GM12878 (cell line): ENCODE results near the gene EDC3. TPM values are rescaled to one million over a fixed set of nuclear protein-coding genes. Genes with fewer than 3 reads are reported as not detected.

Experiments
- BHLHE40 ChIP-seq, 2 experiments: fragments of 450-650 bp in 1 of 2; IDR thresholded peaks; 2 replicates each; pipeline ENCODE4 v1.6.1; 2011 to 2017; ENCODE audit warnings: low read depth in 2 of 2, borderline replicate concordance in 1 of 2, improper control_type of control experiment in 1 of 2, low read length in 1 of 2, mild to moderate bottlenecking in 1 of 2
- CHD1 ChIP-seq: IDR thresholded peaks from 2 replicates; pipeline ENCODE4 v1.6.1; 2012; ENCODE audit warnings: low read depth, low read length, improper control_type of control experiment
- FOXK2 ChIP-seq: fragments of 450-650 bp; IDR thresholded peaks from 2 replicates; pipeline ENCODE4 v1.6.1; 2017; ENCODE audit warnings: mild to moderate bottlenecking, moderate library complexity
- KLF5 ChIP-seq: fragments of 450-650 bp; IDR thresholded peaks from 2 replicates; pipeline ENCODE4 v1.6.1; 2014; ENCODE audit warnings: mild to moderate bottlenecking; ENCODE audit not compliant: partially characterized antibody
- MTA3 ChIP-seq: IDR thresholded peaks from 2 replicates; pipeline ENCODE4 v1.6.1; 2012; ENCODE audit warnings: low read length, inconsistent platforms, borderline replicate concordance
- MYC ChIP-seq: IDR thresholded peaks from 2 replicates; pipeline ENCODE4 v1.6.1; 2011; ENCODE audit warnings: mild to moderate bottlenecking, low read length, moderate library complexity, inconsistent platforms; ENCODE audit not compliant: insufficient read depth, insufficient replicate concordance, insufficient read length, severe bottlenecking
- NFYA ChIP-seq: IDR thresholded peaks from 2 replicates; pipeline ENCODE4 v1.6.1; 2011; ENCODE audit warnings: low read depth, mild to moderate bottlenecking, low read length, improper control_type of control experiment, borderline replicate concordance
- NFYB ChIP-seq: IDR thresholded peaks from 2 replicates; pipeline ENCODE4 v1.6.1; 2011; ENCODE audit warnings: low read depth, mild to moderate bottlenecking, low read length, improper control_type of control experiment, moderate library complexity; ENCODE audit not compliant: insufficient read depth
- PML ChIP-seq: IDR thresholded peaks from 2 replicates; pipeline ENCODE4 v1.6.1; 2012; ENCODE audit warnings: low read length, inconsistent platforms
- RUNX3 ChIP-seq: IDR thresholded peaks from 2 replicates; pipeline ENCODE4 v1.6.1; 2012; ENCODE audit warnings: low read length, inconsistent platforms
- SRF ChIP-seq, 2 experiments: IDR thresholded peaks; 2 replicates each; pipeline ENCODE4 v1.6.1; 2011; ENCODE audit warnings: low read depth in 2 of 2, low read length in 2 of 2, mild to moderate bottlenecking in 1 of 2, moderate library complexity in 1 of 2
- SUPT20H ChIP-seq: IDR thresholded peaks from 2 replicates; pipeline ENCODE4 v1.6.1; 2011; ENCODE audit warnings: low read depth, mild to moderate bottlenecking, low read length, moderate library complexity, borderline replicate concordance; ENCODE audit not compliant: control insufficient read depth
- TARDBP ChIP-seq: IDR thresholded peaks from 2 replicates; pipeline ENCODE4 v1.6.1; 2016; ENCODE audit warnings: borderline replicate concordance
- ZNF207 ChIP-seq: fragments of 450-650 bp; IDR thresholded peaks from 2 replicates; pipeline ENCODE4 v1.6.1; 2014; ENCODE audit warnings: antibody characterized with exemption, mild to moderate bottlenecking, borderline replicate concordance
- ZZZ3 ChIP-seq: IDR thresholded peaks from 2 replicates; pipeline ENCODE4 v1.6.1; 2011; ENCODE audit warnings: low read depth; ENCODE audit not compliant: control insufficient read depth, insufficient read length
- polyA plus RNA-seq, 11 experiments: library from polyadenylated mRNA; depleted of rRNA in 4 of 11; unstranded in 6 of 11; stranded (reverse) in 5 of 11; fragments of >200 nt; fragmentation: Nextera tagmentation in 4 of 11; fragmentation: Illumina TruSeq in 1 of 11; extraction: Ambion mirVana in 4 of 11; extraction: Trizol in 1 of 11; gene quantifications; 1 replicate in 1 of 11; 2 replicates in 10 of 11; pipeline versions ENCODE4 v1.2.1 to v1.2.3, GENCODE V29; 2011 to 2016; ENCODE audit warnings: inconsistent platforms in 2 of 11, missing spikeins in 2 of 11, low read depth in 1 of 11
- total RNA-seq, 4 experiments: library from RNA; depleted of rRNA in 3 of 4; stranded (reverse); fragments of >200 nt in 3 of 4; fragmentation: Illumina TruSeq in 1 of 4; extraction: Trizol in 1 of 4; gene quantifications; 2 replicates each; pipeline versions ENCODE4 v1.2.1 to v1.2.3, GENCODE V29; 2013 to 2021
- TF ChIP-seq, protein P1 (sequence below): fragments of 450-650 bp; IDR thresholded peaks from 2 replicates; pipeline ENCODE4 v1.6.1; 2018; ENCODE audit warnings: mild to moderate bottlenecking, low read depth, moderate library complexity; ENCODE audit not compliant: partially characterized antibody
- TF ChIP-seq, protein P2 (sequence below): IDR thresholded peaks from 2 replicates; pipeline ENCODE4 v1.6.1; 2012; ENCODE audit warnings: low read depth, low read length, improper control_type of control experiment
- TF ChIP-seq, protein P3 (sequence below): IDR thresholded peaks from 2 replicates; pipeline ENCODE4 v1.6.1; 2012; ENCODE audit warnings: low read length, inconsistent platforms
- TF ChIP-seq, protein P4 (sequence below): IDR thresholded peaks from 2 replicates; pipeline ENCODE4 v1.6.1; 2011; ENCODE audit warnings: low read depth, mild to moderate bottlenecking, low read length, moderate library complexity, borderline replicate concordance; ENCODE audit errors: extremely low read depth
- TF ChIP-seq, protein P5 (sequence below): fragments of 450-650 bp; IDR thresholded peaks from 2 replicates; pipeline ENCODE4 v1.6.1; 2016; ENCODE audit warnings: mild to moderate bottlenecking, moderate library complexity, borderline replicate concordance

Gene EDC3
- total and polyA plus RNA-seq, 10 of the 15 experiments (the other 5 are each of a cell fraction or from before 2014, with no cell fraction given), result 11.8 to 48.4 (median 35.3) TPM

DNA sequence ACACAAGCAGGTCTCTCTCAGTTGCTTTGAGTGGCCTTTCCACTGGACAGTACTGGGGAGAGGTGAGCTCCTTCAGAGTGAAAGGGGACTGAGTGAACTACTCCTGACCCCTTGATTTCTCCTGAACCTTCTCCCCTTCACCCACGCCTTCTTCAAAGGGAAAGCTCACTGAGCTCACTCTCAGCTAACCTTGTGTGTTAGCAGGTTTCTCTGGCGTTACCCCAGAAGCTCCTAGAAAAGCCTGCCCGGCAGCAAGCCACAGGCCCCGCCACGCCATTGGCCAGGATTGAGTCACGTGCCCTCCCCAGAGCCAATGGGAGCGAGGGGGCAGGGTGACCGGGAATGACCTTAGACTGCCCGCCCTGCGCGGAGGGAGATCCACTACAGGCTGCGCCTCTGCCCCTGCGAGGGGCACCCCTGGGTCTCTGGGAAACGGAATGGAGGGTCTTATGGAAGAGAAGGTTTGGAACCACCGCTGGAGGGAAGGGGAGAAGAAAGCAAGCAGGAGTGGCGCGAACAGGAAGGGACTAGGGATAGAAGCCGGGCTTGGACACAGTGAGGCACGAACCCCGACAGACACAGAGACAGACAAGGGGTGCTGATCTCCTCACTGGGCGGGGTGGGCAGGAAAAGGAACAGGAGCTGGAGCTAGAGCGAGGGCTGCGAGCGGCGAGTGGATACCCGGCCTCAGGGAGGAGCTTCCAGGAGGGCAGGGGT is 97.5 kb downstream of the EDC3 start (continued):
- TF ChIP-seq, protein P1, sequence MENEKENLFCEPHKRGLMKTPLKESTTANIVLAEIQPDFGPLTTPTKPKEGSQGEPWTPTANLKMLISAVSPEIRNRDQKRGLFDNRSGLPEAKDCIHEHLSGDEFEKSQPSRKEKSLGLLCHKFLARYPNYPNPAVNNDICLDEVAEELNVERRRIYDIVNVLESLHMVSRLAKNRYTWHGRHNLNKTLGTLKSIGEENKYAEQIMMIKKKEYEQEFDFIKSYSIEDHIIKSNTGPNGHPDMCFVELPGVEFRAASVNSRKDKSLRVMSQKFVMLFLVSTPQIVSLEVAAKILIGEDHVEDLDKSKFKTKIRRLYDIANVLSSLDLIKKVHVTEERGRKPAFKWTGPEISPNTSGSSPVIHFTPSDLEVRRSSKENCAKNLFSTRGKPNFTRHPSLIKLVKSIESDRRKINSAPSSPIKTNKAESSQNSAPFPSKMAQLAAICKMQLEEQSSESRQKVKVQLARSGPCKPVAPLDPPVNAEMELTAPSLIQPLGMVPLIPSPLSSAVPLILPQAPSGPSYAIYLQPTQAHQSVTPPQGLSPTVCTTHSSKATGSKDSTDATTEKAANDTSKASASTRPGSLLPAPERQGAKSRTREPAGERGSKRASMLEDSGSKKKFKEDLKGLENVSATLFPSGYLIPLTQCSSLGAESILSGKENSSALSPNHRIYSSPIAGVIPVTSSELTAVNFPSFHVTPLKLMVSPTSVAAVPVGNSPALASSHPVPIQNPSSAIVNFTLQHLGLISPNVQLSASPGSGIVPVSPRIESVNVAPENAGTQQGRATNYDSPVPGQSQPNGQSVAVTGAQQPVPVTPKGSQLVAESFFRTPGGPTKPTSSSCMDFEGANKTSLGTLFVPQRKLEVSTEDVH, result no peak
- TF ChIP-seq SUPT20H (no peak), BHLHE40 (IDR thresholded peaks at IDR 0.05; ENCODE audit: borderline replicate concordance in 1 of 2, low read depth in 2 of 2, low read length in 1 of 2) (peak; percentile 73 to 91; a peak in 3 of 4 replicates), ZNF207 (peak; percentile 54; the same call in 1 of the 2 replicates), MYC (no peak), FOXK2 (no peak), NFYA (peak; percentile 69), CHD1 (no peak), KLF5 (no peak), PML (peak; percentile 94), RUNX3 (peak; percentile 21; the same call in 1 of the 2 replicates), MTA3 (peak; percentile 94; the same call in 1 of the 2 replicates), SRF (IDR thresholded peaks at IDR 0.05; ENCODE audit: low read depth in 2 of 2, low read length in 2 of 2) (no peak), ZZZ3 (no peak), NFYB (peak; percentile 98), TARDBP (peak; percentile 63; the same call in 1 of the 2 replicates)
- TF ChIP-seq, protein P2, sequence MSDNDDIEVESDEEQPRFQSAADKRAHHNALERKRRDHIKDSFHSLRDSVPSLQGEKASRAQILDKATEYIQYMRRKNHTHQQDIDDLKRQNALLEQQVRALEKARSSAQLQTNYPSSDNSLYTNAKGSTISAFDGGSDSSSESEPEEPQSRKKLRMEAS, result peak; percentile 93
- TF ChIP-seq, protein P3, sequence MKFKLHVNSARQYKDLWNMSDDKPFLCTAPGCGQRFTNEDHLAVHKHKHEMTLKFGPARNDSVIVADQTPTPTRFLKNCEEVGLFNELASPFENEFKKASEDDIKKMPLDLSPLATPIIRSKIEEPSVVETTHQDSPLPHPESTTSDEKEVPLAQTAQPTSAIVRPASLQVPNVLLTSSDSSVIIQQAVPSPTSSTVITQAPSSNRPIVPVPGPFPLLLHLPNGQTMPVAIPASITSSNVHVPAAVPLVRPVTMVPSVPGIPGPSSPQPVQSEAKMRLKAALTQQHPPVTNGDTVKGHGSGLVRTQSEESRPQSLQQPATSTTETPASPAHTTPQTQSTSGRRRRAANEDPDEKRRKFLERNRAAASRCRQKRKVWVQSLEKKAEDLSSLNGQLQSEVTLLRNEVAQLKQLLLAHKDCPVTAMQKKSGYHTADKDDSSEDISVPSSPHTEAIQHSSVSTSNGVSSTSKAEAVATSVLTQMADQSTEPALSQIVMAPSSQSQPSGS, result no peak; the same call in 1 of the 2 replicates
- TF ChIP-seq, protein P4, sequence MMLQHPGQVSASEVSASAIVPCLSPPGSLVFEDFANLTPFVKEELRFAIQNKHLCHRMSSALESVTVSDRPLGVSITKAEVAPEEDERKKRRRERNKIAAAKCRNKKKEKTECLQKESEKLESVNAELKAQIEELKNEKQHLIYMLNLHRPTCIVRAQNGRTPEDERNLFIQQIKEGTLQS, result peak; percentile 86; the same call in 1 of the 2 replicates
- TF ChIP-seq, protein P5, sequence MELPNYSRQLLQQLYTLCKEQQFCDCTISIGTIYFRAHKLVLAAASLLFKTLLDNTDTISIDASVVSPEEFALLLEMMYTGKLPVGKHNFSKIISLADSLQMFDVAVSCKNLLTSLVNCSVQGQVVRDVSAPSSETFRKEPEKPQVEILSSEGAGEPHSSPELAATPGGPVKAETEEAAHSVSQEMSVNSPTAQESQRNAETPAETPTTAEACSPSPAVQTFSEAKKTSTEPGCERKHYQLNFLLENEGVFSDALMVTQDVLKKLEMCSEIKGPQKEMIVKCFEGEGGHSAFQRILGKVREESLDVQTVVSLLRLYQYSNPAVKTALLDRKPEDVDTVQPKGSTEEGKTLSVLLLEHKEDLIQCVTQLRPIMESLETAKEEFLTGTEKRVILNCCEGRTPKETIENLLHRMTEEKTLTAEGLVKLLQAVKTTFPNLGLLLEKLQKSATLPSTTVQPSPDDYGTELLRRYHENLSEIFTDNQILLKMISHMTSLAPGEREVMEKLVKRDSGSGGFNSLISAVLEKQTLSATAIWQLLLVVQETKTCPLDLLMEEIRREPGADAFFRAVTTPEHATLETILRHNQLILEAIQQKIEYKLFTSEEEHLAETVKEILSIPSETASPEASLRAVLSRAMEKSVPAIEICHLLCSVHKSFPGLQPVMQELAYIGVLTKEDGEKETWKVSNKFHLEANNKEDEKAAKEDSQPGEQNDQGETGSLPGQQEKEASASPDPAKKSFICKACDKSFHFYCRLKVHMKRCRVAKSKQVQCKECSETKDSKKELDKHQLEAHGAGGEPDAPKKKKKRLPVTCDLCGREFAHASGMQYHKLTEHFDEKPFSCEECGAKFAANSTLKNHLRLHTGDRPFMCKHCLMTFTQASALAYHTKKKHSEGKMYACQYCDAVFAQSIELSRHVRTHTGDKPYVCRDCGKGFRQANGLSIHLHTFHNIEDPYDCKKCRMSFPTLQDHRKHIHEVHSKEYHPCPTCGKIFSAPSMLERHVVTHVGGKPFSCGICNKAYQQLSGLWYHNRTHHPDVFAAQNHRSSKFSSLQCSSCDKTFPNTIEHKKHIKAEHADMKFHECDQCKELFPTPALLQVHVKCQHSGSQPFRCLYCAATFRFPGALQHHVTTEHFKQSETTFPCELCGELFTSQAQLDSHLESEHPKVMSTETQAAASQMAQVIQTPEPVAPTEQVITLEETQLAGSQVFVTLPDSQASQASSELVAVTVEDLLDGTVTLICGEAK, result no peak
